ENCODE measurements around the gene NAALADL2. TPM values are rescaled to one million over a fixed set of nuclear protein-coding genes. Genes with fewer than 3 reads are reported as not detected.

Gene NAALADL2
- total and polyA plus RNA-seq, 4 donors = 0.28 to 4.6 (median 3.1) TPM

GRCh38 chr3:175608356-175608755 lies 749.2 kb downstream of the NAALADL2 start:
- Histone ChIP-seq H3K36me3 (ENCODE audit: control insufficient read depth in 4 of 4, insufficient read depth in 3 of 4, low read depth in 1 of 4, low read length in 3 of 4) (no peaks in the 10 kb centered on the region), H3K9ac (ENCODE audit: low read depth in 1 of 2, low read length in 2 of 2) (no peak overlapping the region), H3K9me3 (ENCODE audit: control insufficient read depth in 4 of 4, low read length in 3 of 4) (no peaks in the 10 kb centered on the region), H3K27me3 (ENCODE audit: control insufficient read depth in 4 of 4, insufficient read depth in 4 of 4, low read length in 3 of 4) (no peaks in the 10 kb centered on the region), H3K4me3 (ENCODE audit: low read depth in 1 of 3, low read length in 3 of 3) (no peak overlapping the region), H3K4me1 (ENCODE audit: control insufficient read depth in 4 of 4, insufficient read depth in 4 of 4, low read length in 3 of 4) (no peaks in the 10 kb centered on the region), H3K27ac (ENCODE audit: low read depth in 1 of 2, low read length in 2 of 2) (no peak overlapping the region)
- TF ChIP-seq, protein P1, sequence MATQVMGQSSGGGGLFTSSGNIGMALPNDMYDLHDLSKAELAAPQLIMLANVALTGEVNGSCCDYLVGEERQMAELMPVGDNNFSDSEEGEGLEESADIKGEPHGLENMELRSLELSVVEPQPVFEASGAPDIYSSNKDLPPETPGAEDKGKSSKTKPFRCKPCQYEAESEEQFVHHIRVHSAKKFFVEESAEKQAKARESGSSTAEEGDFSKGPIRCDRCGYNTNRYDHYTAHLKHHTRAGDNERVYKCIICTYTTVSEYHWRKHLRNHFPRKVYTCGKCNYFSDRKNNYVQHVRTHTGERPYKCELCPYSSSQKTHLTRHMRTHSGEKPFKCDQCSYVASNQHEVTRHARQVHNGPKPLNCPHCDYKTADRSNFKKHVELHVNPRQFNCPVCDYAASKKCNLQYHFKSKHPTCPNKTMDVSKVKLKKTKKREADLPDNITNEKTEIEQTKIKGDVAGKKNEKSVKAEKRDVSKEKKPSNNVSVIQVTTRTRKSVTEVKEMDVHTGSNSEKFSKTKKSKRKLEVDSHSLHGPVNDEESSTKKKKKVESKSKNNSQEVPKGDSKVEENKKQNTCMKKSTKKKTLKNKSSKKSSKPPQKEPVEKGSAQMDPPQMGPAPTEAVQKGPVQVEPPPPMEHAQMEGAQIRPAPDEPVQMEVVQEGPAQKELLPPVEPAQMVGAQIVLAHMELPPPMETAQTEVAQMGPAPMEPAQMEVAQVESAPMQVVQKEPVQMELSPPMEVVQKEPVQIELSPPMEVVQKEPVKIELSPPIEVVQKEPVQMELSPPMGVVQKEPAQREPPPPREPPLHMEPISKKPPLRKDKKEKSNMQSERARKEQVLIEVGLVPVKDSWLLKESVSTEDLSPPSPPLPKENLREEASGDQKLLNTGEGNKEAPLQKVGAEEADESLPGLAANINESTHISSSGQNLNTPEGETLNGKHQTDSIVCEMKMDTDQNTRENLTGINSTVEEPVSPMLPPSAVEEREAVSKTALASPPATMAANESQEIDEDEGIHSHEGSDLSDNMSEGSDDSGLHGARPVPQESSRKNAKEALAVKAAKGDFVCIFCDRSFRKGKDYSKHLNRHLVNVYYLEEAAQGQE (IDR thresholded peaks at IDR 0.05) = no peak
- no peak for TF ChIP-seq FOXA2 (IDR thresholded peaks at IDR 0.05)
- TF ChIP-seq RAD21 (IDR thresholded peaks at IDR 0.05) = no peak
- TF ChIP-seq EGR1 (IDR thresholded peaks at IDR 0.05; ENCODE audit: low read depth in 2 of 2) = no peak
- TF ChIP-seq YY1 (IDR thresholded peaks at IDR 0.05) = no peak
- no peak for TF ChIP-seq ZBTB33 (IDR thresholded peaks at IDR 0.05)
- TF ChIP-seq HNF4G (IDR thresholded peaks at IDR 0.05) = no peak
- TF ChIP-seq MAX (IDR thresholded peaks at IDR 0.05) = no peak
- DNase-seq (ENCODE audit: low spot score) = no peak
- 93% methylated on average over 5 of the region's 5 CpGs for WGBS

DNA sequence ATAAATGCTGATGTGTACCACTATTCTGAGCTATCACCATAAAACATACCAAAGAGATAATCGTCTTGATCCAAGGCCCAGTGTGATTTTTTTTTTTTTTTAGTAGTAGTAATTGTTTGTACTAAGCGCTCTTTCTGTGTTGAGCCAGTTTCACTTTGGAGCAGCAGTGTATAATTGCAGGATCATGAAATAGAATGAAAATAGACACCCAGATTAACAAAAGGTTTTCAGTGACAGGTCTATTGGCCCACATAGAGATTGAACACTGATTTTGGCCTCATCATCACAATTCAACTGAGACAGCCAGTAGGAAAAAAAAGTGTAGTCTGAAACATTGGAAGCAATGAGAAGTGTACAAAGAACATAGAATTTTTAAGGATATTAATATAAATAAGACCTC lies 749.8 kb downstream of the NAALADL2 start:
- no peak for DNase-seq (ENCODE audit: low spot score)
- Histone ChIP-seq H3K4me3 (ENCODE audit: low read depth in 1 of 3, low read length in 3 of 3) (no peak overlapping the region), H3K27me3 (ENCODE audit: control insufficient read depth in 4 of 4, insufficient read depth in 4 of 4, low read length in 3 of 4) (no peaks in the 10 kb centered on the region), H3K4me1 (ENCODE audit: control insufficient read depth in 4 of 4, insufficient read depth in 4 of 4, low read length in 3 of 4) (no peaks in the 10 kb centered on the region), H3K27ac (ENCODE audit: low read depth in 1 of 2, low read length in 2 of 2) (no peak overlapping the region), H3K36me3 (ENCODE audit: control insufficient read depth in 4 of 4, insufficient read depth in 3 of 4, low read depth in 1 of 4, low read length in 3 of 4) (no peaks in the 10 kb centered on the region), H3K9me3 (ENCODE audit: control insufficient read depth in 4 of 4, low read length in 3 of 4) (no peaks in the 10 kb centered on the region), H3K9ac (ENCODE audit: low read depth in 1 of 2, low read length in 2 of 2) (no peak overlapping the region)
- TF ChIP-seq EGR1 (IDR thresholded peaks at IDR 0.05; ENCODE audit: low read depth in 2 of 2) (no peak), JUND (IDR thresholded peaks at IDR 0.05) (no peak), MAX (IDR thresholded peaks at IDR 0.05) (no peak), HNF4A (conservative IDR thresholded peaks at IDR 0.05) (no peak), GABPA (IDR thresholded peaks at IDR 0.05 in 1 of 2, conservative IDR thresholded peaks at IDR 0.05 in 1 of 2) (no peak), TAF1 (conservative IDR thresholded peaks at IDR 0.05) (no peak), FOXA1 (IDR thresholded peaks at IDR 0.05) (no peak), RXRA (IDR thresholded peaks at IDR 0.05) (no peak), ZBTB33 (IDR thresholded peaks at IDR 0.05) (no peak), NR2F2 (IDR thresholded peaks at IDR 0.05) (no peak), FOXA2 (IDR thresholded peaks at IDR 0.05) (no peak), YY1 (IDR thresholded peaks at IDR 0.05) (no peak), HNF4G (IDR thresholded peaks at IDR 0.05) (no peak)
- TF ChIP-seq, protein P2, sequence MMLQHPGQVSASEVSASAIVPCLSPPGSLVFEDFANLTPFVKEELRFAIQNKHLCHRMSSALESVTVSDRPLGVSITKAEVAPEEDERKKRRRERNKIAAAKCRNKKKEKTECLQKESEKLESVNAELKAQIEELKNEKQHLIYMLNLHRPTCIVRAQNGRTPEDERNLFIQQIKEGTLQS (IDR thresholded peaks at IDR 0.05) = no peak
- TF ChIP-seq, protein P3, sequence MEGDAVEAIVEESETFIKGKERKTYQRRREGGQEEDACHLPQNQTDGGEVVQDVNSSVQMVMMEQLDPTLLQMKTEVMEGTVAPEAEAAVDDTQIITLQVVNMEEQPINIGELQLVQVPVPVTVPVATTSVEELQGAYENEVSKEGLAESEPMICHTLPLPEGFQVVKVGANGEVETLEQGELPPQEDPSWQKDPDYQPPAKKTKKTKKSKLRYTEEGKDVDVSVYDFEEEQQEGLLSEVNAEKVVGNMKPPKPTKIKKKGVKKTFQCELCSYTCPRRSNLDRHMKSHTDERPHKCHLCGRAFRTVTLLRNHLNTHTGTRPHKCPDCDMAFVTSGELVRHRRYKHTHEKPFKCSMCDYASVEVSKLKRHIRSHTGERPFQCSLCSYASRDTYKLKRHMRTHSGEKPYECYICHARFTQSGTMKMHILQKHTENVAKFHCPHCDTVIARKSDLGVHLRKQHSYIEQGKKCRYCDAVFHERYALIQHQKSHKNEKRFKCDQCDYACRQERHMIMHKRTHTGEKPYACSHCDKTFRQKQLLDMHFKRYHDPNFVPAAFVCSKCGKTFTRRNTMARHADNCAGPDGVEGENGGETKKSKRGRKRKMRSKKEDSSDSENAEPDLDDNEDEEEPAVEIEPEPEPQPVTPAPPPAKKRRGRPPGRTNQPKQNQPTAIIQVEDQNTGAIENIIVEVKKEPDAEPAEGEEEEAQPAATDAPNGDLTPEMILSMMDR (IDR thresholded peaks at IDR 0.05; ENCODE audit: low read depth, low read length, missing input control) = no peak
- WGBS = 92% methylated on average over 2 of the region's 2 CpGs

Data from liver (tissue), 9 donors.